LNCaP clone FGC (cell line): ENCODE measurements around the gene BICDL2.
A peak's percentile ranks its signal among the peaks of the same experiment; 100 is the strongest.

Experiments
- DNase-seq: peaks from one replicate; pipeline ENCODE4 v3.0.0-alpha.2; 2011; ENCODE audit warnings: low read depth
- H3K4me3 ChIP-seq: 2 replicates; pipeline ENCODE4 v1.5.1; 2011; ENCODE audit warnings: mild to moderate bottlenecking, low read depth, low read length, control low read depth
- TF ChIP-seq, protein P1 (sequence below): IDR thresholded peaks from 2 replicates; pipeline ENCODE4 v1.5.1; 2012; ENCODE audit warnings: mild to moderate bottlenecking; ENCODE audit not compliant: control insufficient read depth, insufficient read depth; ENCODE audit errors: extremely low read depth

BICDL2 gene

DNA sequence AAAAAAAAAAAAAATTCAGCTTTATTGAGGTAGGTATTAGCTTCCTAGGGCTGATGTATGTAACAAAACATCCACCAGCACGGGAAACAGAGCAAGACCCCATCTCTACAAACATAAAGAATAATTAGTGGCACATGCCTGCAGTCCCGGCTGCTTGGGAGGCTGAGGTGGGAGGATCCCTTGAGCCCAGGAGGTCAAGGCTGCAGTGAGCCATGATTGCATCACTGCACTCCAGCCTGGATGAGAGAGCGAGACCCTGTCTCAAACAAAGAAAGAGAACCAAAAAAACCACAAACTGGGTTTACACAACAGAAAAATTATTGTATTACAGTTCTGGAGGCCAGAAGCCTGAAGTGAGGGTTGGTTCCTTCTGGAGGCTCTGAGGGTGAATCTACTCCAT is 5.6 kb upstream of the BICDL2 start:
- H3K4me3 ChIP-seq = no peak overlapping the region
- TF ChIP-seq, protein P1, sequence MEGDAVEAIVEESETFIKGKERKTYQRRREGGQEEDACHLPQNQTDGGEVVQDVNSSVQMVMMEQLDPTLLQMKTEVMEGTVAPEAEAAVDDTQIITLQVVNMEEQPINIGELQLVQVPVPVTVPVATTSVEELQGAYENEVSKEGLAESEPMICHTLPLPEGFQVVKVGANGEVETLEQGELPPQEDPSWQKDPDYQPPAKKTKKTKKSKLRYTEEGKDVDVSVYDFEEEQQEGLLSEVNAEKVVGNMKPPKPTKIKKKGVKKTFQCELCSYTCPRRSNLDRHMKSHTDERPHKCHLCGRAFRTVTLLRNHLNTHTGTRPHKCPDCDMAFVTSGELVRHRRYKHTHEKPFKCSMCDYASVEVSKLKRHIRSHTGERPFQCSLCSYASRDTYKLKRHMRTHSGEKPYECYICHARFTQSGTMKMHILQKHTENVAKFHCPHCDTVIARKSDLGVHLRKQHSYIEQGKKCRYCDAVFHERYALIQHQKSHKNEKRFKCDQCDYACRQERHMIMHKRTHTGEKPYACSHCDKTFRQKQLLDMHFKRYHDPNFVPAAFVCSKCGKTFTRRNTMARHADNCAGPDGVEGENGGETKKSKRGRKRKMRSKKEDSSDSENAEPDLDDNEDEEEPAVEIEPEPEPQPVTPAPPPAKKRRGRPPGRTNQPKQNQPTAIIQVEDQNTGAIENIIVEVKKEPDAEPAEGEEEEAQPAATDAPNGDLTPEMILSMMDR = no peak
- DNase-seq = no peak

DNA sequence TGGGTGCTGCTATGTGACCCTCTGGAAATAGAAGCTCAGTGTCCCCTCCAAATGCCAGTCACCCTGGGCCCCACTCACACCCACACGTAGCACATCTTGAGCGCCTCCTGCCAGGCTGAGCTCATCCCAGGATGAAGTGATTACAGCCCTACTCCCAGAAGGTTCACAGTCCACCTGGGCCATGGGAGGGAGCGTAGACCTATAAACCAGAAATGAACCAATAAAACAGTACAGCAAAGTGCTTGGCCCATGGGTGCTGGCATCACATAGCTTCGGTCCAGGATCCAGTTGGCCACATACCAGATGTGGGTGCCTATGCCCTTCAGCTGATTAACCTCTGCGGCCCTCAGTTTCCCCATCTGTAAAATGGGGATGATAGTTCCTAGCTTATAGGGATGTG is 2.2 kb upstream of the BICDL2 start:
- no peak for DNase-seq
- TF ChIP-seq, protein P1 = no peak
- H3K4me3 ChIP-seq = no peak overlapping the region

DNA sequence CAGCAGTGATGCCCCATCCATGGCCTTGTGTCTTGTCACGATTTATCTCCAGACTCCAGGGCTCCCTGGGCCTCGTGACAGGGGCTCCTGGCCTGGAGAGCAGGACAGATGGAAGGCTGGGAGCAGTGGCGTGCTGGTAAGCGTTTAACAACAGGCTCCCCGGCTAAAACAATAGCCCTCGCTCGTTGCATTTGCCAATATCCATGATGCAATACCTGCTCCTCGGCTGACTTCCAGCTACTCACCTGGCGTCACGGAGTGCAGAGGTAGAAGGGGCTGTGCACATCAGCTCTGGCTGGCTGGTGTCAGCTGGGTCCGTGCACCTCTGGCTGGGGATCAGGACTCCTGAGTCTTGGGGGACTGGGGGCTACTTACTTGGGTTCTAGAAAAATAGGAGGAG is 1.5 kb upstream of the BICDL2 start:
- no peak for DNase-seq
- TF ChIP-seq, protein P1 = no peak
- no peak overlapping the region for H3K4me3 ChIP-seq

DNA sequence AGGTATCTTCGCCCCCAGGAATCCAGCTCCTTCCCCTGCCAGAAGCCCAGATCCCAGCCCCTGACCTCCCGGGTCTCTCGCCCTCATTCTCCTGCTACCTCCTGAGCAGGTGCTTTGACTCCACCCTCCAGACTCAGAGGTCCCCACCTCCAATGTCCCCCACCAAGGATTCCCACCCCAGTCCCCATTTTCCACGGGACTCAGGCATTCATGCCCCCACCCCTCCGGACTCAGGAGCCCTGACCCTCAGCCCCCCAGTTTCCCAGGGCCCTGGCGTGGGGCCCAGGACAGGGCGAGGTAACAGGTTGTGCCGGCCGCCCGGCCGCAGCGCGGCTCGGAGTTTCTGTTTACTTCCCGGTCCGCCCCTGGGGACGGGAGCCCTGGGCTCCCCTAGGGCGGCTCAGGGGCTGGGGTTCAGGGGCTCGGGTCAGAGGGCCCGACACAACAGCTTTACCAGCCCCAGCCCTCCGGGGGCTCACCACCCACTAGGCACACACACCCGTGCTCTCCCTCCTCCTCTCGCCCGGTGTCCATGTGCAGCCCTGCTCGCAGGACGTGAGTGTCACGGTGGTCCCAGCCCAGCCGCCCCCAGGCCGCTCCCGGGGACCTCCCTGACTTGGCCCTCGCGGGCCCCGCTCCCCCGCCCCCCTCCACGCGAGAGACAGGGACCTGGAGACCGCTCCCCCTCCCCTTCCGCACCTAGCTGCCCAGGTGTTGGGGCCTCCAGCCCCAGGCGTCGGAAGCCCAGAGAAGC is 595 bp downstream of the BICDL2 start:
- TF ChIP-seq, protein P1 = no peak
- no peak for DNase-seq
- peak overlapping the region; percentile 69 for H3K4me3 ChIP-seq

DNA sequence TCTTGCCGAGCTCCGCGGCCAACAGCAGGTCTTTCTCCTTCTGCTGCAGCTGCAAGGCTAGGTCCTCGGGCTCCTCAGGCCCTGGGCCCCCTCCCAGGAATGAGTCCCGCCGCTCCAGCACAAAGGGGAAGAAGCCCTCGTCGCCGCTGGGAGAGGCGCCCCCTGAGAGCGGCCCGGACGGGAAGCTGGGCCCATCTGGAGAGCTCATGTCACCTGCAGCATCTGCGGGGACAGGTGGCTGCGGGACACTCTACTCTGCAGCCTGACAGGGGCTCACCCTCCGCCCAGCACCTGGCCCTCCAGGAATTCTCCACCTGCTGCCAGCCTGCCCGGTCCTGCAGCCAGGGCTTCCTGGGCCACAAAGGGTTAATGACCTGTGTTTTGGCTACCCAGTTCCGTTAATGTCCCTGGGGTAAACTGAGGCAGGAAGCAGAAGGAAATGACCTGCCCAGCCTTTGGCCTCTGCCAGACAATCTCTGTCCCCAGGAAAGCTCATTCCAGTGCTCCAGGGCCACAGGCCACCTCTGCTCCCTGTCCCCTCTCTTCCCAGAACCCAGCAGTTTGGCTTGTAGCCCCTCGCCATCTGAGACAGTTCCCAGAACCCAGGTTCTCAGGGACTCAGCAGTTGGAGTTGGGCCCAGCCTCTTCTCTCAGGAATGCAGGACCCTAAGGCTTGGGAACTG is 1.3 kb downstream of the BICDL2 start:
- H3K4me3 ChIP-seq = peak overlapping the region; percentile 69
- DNase-seq = no peak
- TF ChIP-seq, protein P1 = no peak

DNA sequence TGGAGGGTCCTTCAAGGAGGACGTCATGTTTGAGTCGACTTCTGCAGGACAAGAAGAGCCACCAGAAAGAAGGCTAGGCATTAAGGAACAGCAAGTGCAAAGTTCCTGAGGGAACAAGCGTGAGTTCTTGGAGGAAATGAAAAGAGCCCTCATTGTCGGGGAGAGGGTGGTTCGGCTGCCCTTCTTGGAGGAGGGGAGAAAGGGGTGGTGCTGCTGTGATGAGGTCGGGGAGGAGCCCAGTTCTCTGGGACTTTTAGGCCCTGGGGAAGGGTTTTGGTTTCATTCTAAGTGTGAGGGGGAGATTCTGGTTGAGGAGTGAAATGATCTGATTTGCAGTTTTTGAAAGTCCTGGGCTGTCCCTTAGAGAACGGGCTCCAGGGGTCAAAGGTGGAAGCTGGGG is 4.1 kb downstream of the BICDL2 start:
- no peak for DNase-seq
- TF ChIP-seq, protein P1 = no peak

More for the DNA sequence above, 4.1 kb downstream of the BICDL2 start:
- H3K4me3 ChIP-seq = no peak overlapping the region
